SK-N-SH treated with all-trans-retinoic acid at 6 μM for 48 hours (cell line): ENCODE data around the gene SCFD2.

Experiments
- BACH2 ChIP-seq: fragments of 250-450 bp; sonication (Bioruptor Pico); IDR thresholded peaks from 2 replicates; pipeline ENCODE4 v1.9.0; 2021; ENCODE audit warnings: mild to moderate bottlenecking, borderline replicate concordance
- ISL1 ChIP-seq: fragments of 250-450 bp; sonication (Bioruptor Pico); IDR thresholded peaks from 2 replicates; pipeline ENCODE4 v2.1.2; 2022; ENCODE audit warnings: mild to moderate bottlenecking, moderate library complexity
- TCF4 ChIP-seq: fragments of 250-450 bp; sonication (Bioruptor Pico); IDR thresholded peaks from 2 replicates; pipeline ENCODE4 v1.8.0; 2021; ENCODE audit warnings: mild to moderate bottlenecking, moderate library complexity, borderline replicate concordance
- TOX ChIP-seq: fragments of 250-450 bp; sonication (Bioruptor Pico); IDR thresholded peaks from 2 replicates; pipeline ENCODE4 v1.8.0; 2021; ENCODE audit warnings: mild to moderate bottlenecking, moderate library complexity, borderline replicate concordance
- ZC3H10 ChIP-seq: fragments of 250-450 bp; sonication (Bioruptor Pico); IDR thresholded peaks from 2 replicates; pipeline ENCODE4 v1.5.1; 2021; ENCODE audit warnings: mild to moderate bottlenecking, moderate library complexity
- ZFP3 ChIP-seq: fragments of 250-450 bp; sonication (Bioruptor Pico); IDR thresholded peaks from 2 replicates; pipeline ENCODE4 v1.5.0; 2020; ENCODE audit warnings: mild to moderate bottlenecking, moderate library complexity
- ZNF8 ChIP-seq: fragments of 450-650 bp; formaldehyde crosslinking; IDR thresholded peaks from 2 replicates; pipeline ENCODE4 v1.5.0; 2020; ENCODE audit warnings: mild to moderate bottlenecking, moderate library complexity
- TF ChIP-seq, protein P1 (sequence below): fragments of 250-450 bp; sonication (Bioruptor Pico); IDR thresholded peaks from 2 replicates; pipeline ENCODE4 v1.8.0; 2021; ENCODE audit warnings: low read depth, mild to moderate bottlenecking, moderate library complexity, borderline replicate concordance
- TF ChIP-seq, protein P2 (sequence below): fragments of 250-450 bp; sonication (Bioruptor Pico); IDR thresholded peaks from 2 replicates; pipeline ENCODE4 v1.8.0; 2020; ENCODE audit warnings: mild to moderate bottlenecking, moderate library complexity, borderline replicate concordance

- TF ChIP-seq, protein P1, sequence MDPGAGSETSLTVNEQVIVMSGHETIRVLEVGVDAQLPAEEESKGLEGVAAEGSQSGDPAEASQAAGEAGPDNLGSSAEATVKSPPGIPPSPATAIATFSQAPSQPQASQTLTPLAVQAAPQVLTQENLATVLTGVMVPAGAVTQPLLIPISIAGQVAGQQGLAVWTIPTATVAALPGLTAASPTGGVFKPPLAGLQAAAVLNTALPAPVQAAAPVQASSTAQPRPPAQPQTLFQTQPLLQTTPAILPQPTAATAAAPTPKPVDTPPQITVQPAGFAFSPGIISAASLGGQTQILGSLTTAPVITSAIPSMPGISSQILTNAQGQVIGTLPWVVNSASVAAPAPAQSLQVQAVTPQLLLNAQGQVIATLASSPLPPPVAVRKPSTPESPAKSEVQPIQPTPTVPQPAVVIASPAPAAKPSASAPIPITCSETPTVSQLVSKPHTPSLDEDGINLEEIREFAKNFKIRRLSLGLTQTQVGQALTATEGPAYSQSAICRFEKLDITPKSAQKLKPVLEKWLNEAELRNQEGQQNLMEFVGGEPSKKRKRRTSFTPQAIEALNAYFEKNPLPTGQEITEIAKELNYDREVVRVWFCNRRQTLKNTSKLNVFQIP (CRISPR knock-in tag) = no peak
- TF ChIP-seq TCF4 (CRISPR knock-in tag) = peak; percentile 91
- TF ChIP-seq TOX (CRISPR knock-in tag) = no peak
- no peak for TF ChIP-seq ZC3H10
- TF ChIP-seq BACH2 = no peak
- TF ChIP-seq ISL1 (CRISPR knock-in tag) = no peak
- 0 out of 2 replicates have a peak, but pooled peaks have one; percentile 54 for TF ChIP-seq ZFP3 (CRISPR knock-in tag)
- TF ChIP-seq, protein P2, sequence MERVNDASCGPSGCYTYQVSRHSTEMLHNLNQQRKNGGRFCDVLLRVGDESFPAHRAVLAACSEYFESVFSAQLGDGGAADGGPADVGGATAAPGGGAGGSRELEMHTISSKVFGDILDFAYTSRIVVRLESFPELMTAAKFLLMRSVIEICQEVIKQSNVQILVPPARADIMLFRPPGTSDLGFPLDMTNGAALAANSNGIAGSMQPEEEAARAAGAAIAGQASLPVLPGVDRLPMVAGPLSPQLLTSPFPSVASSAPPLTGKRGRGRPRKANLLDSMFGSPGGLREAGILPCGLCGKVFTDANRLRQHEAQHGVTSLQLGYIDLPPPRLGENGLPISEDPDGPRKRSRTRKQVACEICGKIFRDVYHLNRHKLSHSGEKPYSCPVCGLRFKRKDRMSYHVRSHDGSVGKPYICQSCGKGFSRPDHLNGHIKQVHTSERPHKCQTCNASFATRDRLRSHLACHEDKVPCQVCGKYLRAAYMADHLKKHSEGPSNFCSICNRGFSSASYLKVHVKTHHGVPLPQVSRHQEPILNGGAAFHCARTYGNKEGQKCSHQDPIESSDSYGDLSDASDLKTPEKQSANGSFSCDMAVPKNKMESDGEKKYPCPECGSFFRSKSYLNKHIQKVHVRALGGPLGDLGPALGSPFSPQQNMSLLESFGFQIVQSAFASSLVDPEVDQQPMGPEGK (CRISPR knock-in tag) = no peak
- TF ChIP-seq ZNF8 = no peak; the same call in 1 of the 2 replicates
These were observed 339.6 kb downstream of the SCFD2 start for GRCh38 chr4:53026233-53026632.
